Measurements from ENCODE around the gene INSRR. TPM values are rescaled to one million over a fixed set of nuclear protein-coding genes. Genes with fewer than 3 reads are reported as not detected.

The INSRR gene
- total and polyA plus RNA-seq, 9 of the 15 experiments (the other 6 are each of a cell fraction or from before 2014, with no cell fraction given) = 0.03 to 0.18 (median 0.06) TPM; not detected in 3

- TF ChIP-seq CEBPZ (IDR thresholded peaks at IDR 0.05; ENCODE audit: borderline replicate concordance, low read depth, low read length) = no peak
- no peak for TF ChIP-seq REST (IDR thresholded peaks at IDR 0.05; ENCODE audit: borderline replicate concordance)
- no peak for TF ChIP-seq REST (CRISPR knock-in tag; IDR thresholded peaks at IDR 0.05; ENCODE audit: low read depth)
- TF ChIP-seq CLOCK (CRISPR knock-in tag; IDR thresholded peaks at IDR 0.05; ENCODE audit: borderline replicate concordance) = no peak
- TF ChIP-seq ZFP36 (IDR thresholded peaks at IDR 0.05; ENCODE audit: low read depth, low read length, partially characterized antibody) = no peak
- TF ChIP-seq SMARCA4 (IDR thresholded peaks at IDR 0.05) = no peak
- no peak for TF ChIP-seq SRSF9 (IDR thresholded peaks at IDR 0.05; ENCODE audit: borderline replicate concordance, low read depth, low read length)
- TF ChIP-seq ZNF655 (CRISPR knock-in tag; IDR thresholded peaks at IDR 0.05) = no peak
These were observed 54.9 kb downstream of the INSRR start (continued) for GRCh38 chr1:156804026-156804425.

Measured in K562 (cell line).